Measurements from ENCODE around the gene CFAP52.
"Not testable (repeated sequence)": the region's sequence is repeated elsewhere in the genome, so short reads cannot be mapped to it uniquely, and the experiment has no call there.

CFAP52 gene

GRCh38 chr17:9575381-9576101, 901 bp upstream of the CFAP52 start, which contains the start of gene STX8:
Gene STX8 (minus strand): TSS chr17:9575820. CDS start chr17:9575808, 12 bp downstream.
- peak; percentile 45 to 79 for DNase-seq

- DNase-seq = no peak
Measured at GRCh38 chr17:9577373-9577709, 899 bp downstream of the CFAP52 start.

- no peak for DNase-seq
Measured at GRCh38 chr17:9587969-9588656, 11.7 kb downstream of the CFAP52 start.

DNA sequence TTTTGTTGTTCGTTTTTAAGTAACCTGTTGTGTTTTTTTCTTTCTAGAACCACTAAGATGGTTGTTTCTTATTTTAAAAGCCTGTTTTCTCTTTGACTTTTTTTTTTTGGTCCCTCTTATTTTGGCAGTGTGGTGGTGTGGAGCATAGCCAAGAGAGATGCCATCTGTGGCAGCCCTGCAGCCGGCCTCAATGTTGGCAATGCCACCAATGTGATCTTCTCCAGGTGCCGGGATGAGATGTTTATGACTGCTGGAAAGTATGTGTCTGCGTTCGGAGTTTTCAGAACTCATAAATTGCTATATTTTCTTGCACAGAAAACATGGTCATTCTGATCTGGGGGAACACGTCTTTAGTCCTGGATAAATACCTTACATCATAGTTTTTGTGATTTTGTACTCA, 17.6 kb downstream of the CFAP52 start:
- no peak for DNase-seq

DNA sequence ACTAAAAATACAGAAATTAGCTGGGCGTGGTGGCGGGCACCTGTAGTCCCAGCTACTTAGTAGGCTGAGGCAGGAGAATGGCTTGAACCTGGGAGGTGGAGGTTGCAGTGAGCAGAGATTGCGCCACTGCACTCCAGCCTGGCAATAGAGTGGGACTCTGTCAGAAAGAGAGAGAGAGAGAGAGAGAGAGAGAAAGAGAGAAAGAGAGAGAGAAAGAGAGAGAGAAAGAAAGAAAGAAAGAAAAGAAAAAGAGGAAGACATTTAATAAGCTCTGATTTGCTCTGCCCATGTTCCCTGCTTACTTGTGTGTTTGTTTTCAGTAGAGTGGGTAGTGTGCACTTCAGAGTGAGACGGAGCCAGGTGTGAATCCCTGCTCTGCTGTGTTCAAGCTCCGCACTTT, 21.2 kb downstream of the CFAP52 start:
- not testable (repeated sequence) for DNase-seq

DNA sequence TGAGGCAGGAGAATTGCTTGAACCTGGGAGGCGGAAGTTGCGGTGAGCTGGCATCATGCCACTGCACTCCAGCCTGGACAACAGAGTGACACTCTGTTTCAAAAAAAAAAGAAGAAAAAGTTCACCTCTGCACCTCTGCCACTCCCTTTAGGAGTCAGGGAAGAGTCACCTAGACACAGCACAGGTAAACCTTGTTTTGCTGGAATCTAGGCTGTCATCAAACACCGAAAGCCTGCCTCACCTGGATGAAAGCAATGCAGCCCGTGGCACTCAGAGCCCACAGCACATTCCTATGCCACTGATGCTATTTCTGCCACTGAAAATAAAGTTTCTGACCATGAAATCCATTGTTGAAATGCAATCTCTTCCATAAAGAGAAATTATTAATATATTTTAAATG, 22.2 kb downstream of the CFAP52 start:
- no peak for DNase-seq

DNA sequence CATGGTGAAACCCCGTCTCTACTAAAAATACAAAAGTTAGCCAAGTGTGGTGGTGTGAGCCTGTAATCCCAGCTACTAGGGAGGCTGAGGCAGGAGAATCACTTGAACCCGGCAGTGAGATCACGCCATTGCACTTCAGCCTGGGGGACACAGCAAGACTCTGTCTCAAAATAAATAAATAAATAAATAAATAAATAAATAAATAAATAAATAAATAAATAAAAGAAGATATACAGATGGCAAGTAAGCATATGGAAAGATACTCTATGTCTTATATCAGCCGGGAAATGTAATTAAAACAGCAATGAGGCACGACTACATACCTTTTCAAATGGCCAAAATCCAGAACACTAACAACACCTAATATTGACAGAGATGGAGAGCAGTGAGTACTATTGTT, 28.1 kb downstream of the CFAP52 start:
- DNase-seq = not testable (repeated sequence)

DNA sequence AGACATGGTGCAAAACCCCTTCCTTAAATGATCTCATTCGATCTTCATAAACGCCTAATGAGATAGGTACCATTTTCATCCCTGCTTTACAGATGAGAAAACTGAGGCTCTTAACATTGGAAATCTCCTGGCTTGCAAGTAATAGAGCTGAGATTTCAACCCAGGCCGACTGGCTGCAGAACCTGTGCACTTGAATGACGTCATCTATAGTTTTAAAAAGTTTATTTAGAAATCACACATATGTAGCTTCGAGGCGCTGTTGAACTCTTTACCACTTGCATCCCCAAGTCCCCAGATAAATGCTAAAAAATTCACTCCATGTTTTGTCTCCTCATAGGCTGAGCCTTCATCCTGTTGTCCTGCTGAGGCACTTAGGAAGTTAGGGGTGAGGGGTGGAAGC, 30.0 kb downstream of the CFAP52 start:
- no peak for DNase-seq

- DNase-seq = not testable (repeated sequence)
Measured at GRCh38 chr17:9607058-9607457, 30.6 kb downstream of the CFAP52 start.

- no peak for DNase-seq
Measured at GRCh38 chr17:9611557-9611956, 35.1 kb downstream of the CFAP52 start.

DNA sequence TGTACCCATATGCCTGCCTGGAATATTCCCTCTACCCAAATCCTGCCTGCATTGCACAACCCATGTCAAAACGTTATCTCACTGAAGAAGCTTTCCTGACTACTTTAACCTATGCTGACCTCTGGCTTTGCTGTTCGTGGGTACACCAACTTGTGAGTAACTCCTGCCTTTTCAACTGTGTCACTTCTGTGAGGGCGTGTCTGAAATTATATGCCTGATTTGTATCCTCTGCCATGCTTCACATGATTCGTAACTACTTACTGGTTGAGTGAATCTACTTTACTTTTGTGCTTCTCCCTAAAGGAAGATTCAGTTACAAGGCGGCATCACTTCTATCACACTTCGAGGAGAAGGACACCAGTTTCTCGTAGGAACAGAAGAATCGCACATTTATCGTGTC, 35.6 kb downstream of the CFAP52 start:
- no peak for DNase-seq

DNA sequence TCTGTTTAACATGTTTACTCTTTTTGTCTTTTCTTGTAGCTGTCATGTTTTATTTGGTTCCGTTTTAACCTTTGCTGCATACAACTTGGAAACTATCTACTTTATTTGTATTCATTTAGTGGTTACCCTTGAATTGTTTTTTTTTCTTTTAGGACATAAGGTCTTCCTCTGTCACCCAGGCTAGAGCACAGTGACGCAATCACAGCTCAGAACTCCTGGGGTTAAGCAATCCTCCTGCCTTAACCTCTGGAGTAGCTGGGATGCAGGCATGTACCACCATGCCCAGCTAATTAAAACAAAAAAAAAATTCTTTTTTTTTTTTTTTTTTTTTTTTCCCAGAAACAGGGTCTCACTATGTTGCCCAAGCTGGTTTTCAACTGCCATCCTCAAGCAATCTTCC, 39.0 kb downstream of the CFAP52 start:
- DNase-seq = no peak

DNA sequence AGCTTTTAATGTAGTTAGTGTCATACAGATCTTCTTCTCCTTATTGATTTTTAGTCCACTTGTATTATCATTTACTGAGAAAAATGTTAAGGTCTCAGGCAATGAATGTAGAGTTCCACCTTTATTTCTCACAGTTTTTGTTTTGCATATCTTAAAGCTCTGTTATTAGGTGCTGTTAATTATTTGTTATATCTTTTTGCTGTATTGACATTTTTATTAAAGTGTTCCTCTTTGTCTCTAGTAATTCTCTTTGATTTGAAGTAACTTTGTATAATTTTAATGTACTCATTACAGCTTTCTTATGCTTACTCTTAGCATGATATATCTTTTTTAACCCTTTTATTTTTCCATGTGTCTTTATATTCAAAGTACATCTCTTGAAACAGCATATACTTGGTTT, 46.5 kb downstream of the CFAP52 start:
- no peak for DNase-seq

DNA sequence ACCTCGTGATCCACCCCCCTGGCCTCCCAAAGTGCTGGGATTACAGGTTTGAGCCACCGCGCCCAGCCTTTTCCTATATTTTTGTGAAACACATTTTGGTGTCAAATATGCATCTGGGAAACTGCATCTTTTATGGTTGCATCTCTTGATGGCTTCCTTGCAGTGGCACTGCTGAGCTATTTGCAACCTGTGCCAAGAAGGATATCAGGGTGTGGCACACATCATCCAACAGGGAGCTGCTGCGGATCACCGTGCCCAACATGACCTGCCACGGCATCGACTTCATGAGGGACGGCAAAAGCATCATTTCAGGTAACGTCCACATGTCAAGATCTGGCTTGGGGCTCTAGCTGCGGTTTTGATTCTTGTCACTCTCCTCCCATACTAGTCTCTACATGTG, 52.1 kb downstream of the CFAP52 start:
- peak in 1 of 2 experiments; percentile 20 for DNase-seq

DNA sequence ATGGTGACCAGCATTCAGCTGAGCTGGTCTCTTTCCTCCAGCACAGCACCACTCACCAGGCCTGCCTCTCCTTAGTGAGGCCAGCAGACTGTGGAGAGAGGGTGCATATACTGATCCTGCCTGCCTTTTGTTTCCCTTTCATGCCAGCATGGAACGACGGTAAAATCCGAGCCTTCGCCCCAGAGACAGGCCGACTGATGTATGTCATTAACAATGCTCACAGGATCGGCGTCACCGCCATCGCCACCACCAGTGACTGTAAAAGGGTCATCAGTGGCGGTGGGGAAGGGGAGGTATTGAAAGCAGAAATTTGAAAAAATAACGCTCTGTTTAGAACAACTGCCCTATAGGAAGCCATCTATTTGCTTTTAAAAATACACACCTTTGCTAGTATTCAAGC, 56.3 kb downstream of the CFAP52 start:
- no peak for DNase-seq

GRCh38 chr17:9635340-9635739, 58.9 kb downstream of the CFAP52 start:
- DNase-seq = no peak

DNA sequence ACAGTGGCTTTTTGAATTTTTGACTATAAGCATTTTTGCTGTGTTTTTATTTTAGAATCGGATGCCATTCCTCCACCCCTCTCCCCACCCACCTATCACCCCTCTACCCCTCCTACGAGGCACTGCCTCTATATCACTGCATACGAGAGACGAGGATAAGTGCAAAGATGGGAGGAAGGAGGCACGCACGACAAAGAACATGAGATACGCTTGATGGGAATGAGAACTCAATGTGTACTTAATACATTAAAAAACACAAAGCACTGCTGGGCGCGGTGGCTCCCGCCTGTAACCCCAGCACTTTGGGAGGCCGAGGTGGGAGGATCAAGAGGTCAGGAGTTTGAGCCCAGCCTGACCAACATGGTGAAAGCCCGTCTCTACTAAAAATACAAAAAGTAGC, 60.1 kb downstream of the CFAP52 start:
- DNase-seq = no peak

- DNase-seq = not testable (repeated sequence)
Measured at GRCh38 chr17:9640388-9640787, 63.9 kb downstream of the CFAP52 start.

GRCh38 chr17:9643611-9644010, 67.2 kb downstream of the CFAP52 start:
- DNase-seq = no peak

DNA sequence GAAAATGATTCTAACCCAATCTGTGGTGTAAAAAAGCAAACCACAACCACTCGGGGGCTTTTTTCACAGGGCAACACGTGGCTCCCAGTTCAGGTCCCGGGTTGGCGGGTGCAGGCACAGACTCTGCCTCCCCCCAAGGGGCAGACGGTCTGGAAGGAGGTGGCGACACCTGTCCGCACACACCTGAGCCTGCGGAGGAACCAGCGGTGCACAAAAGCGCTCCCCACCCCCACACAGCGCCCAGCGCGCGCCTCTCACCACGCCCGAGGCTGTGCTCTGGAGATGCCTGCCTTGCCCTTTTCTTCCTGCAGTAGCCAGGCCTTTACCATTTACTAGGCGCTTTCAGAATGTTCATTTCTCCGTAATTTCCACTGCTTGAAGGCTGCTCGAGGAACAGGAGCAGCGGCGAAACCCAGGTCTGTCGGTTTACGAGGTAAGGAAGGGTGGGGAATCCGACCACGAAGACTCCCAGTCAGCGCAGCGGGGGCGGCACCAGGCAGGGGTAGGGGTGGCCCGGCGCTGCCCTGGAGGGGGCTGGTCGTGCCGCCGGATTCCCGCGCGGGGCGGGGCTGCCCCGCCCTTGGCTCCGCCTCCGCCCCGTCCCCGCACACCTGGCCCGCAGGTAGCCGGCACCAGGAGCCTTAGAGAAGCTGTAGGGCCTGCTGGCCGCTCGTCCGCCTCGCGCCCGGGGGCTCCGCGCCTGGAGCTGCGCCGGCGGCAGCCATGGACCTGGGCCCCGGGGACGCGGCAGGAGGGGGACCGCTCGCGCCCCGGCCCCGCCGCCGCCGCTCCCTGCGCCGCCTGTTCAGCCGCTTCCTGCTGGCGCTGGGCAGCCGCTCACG, 68.7 kb downstream of the CFAP52 start, which contains the start of gene USP43:
USP43 (plus strand) TSS at position 608 of the 842 bp plus-strand sequence; CDS start at position 724, 116 bp downstream.
- peak; percentile 66 to 75 for DNase-seq

DNA sequence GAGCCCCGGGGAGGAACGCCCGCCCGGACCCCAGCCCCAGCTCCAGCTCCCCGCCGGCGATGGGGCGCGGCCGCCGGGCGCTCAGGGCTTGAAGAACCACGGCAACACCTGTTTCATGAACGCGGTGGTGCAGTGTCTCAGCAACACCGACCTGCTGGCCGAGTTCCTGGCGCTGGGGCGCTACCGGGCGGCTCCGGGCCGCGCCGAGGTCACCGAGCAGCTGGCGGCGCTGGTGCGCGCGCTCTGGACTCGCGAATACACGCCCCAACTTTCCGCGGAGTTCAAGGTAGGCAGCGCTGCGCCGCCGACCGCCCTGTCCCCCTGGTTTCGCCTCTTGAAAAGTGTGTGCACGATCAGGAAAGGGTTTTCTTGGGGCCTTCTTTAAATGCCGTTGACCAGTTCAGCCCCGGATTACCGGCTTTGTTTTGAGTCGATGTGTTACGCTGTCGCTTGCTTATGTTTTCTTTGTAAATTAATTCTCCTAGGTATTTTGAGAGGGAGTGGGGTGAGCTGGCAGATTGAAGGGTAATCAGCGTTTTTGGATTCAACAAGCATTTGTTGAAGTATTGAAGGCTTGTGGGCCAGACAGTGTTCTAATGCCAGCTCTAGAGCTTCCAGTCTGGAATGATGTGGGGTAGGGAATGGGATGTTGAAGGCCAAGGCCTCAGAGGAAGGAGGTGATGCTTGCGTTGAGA, 69.6 kb downstream of the CFAP52 start:
- DNase-seq = peak; percentile 32 to 70

GRCh38 chr17:9646546-9646885, 70.1 kb downstream of the CFAP52 start:
- peak in 1 of 2 experiments; percentile 28 for DNase-seq

GRCh38 chr17:9647014-9647413, 70.6 kb downstream of the CFAP52 start:
- peak in 1 of 2 experiments; percentile 30 for DNase-seq

All from NCI-H526 (cell line).